Posterior vena cava (tissue), 2 donors: ENCODE results near the gene ABCD1. TPM values are rescaled to one million over a fixed set of nuclear protein-coding genes. Genes with fewer than 3 reads are reported as not detected.
"Not testable (repeated sequence)": the region's sequence is repeated elsewhere in the genome, so short reads cannot be mapped to it uniquely, and the experiment has no call there.

Source experiments
- DNase-seq: peaks from one replicate; pipeline ENCODE4 v3.0.0-alpha.2; 2020; ENCODE audit warnings: low spot score
- intact Hi-C, 2 donors: fragments of 100-400 bp; cut with DNase I; formaldehyde crosslinking; loops; one replicate each; pipeline versions ENCODE4 v1.14.1 to v1.14.2; 2022 to 2023
- total RNA-seq, 2 donors: library from RNA; stranded (reverse); fragmentation: NEBNext Ultra II Directional; extraction: Animal tissue kit (Norgen Biotek cat#: 25700); gene quantifications; one replicate each; pipeline ENCODE4 v1.2.1, GENCODE V29; 2021
- donor health status: DM: yes; HTN: yes; CAD: no.
- donor health status: DM: yes; HTN: yes; CAD: no.

The ABCD1 gene
- total RNA-seq, 2 donors from 2014 or later: 14.7 to 22.6 TPM

- not testable (repeated sequence) for DNase-seq
- intact Hi-C loops: loop anchor here in 1 of 2 donors (10.0 kb wide), 1 partner anchor 90 kb away; no protein-coding TSS in a partner anchor
Observed at GRCh38 chrX:153704631-153705402, 19.8 kb upstream of the ABCD1 start.

GRCh38 chrX:153705403-153706060, 19.1 kb upstream of the ABCD1 start:
- DNase-seq: not testable (repeated sequence)
- intact Hi-C loops: loop anchor here in 1 of 2 donors (10.0 kb wide), 1 partner anchor 91 kb away; no protein-coding TSS in a partner anchor

DNA sequence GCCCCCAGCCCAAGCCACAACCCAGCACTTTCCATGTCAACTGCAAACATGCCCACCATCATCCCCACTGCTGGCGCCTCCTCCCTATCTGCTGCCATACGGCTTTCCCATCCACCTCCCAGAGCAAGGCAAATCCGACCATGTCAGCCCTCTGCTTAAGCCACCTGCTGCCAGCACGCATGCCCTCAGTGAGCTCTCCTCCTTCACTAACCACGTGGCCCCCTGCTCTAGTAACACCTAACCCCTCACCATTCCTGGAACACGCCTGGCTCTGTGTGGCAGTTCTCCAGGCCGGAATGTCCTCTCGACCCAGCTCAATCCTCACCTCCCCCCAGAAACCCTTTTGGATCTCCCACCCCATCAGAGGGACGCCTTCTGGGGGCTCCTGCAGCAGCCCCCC, 17.9 kb upstream of the ABCD1 start:
- intact Hi-C loops: loop anchor here in 1 of 2 donors (10.0 kb wide), 1 partner anchor 92 kb away; no protein-coding TSS in a partner anchor
- DNase-seq: no peak

DNA sequence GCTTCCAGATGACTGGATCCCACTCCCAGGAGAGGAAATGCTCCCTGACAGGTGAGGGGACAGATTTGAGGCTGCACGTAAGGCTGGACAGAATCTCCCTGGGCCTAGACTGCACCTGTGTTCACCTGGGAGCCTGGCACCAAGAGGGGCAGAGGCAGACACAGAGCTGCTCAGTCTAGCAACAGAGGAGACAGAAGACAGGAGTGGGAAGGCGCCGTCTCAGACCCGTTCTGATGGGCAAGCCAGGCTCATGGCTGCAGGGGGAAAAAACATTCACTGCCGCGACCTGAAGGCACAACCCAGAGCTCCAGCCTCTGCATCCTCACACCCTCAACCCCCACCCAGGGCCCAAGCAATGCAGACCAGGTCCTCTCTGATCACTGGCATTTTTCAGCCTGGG, 17.2 kb upstream of the ABCD1 start:
- intact Hi-C loops: loop anchor here in 1 of 2 donors (10.0 kb wide), 1 partner anchor 93 kb away; no protein-coding TSS in a partner anchor
- no peak for DNase-seq

GRCh38 chrX:153708415-153708814, 16.2 kb upstream of the ABCD1 start:
- intact Hi-C loops: loop anchor here in 1 of 2 donors (10.0 kb wide), 1 partner anchor 94 kb away; no protein-coding TSS in a partner anchor
- peak; percentile 90 for DNase-seq

DNA sequence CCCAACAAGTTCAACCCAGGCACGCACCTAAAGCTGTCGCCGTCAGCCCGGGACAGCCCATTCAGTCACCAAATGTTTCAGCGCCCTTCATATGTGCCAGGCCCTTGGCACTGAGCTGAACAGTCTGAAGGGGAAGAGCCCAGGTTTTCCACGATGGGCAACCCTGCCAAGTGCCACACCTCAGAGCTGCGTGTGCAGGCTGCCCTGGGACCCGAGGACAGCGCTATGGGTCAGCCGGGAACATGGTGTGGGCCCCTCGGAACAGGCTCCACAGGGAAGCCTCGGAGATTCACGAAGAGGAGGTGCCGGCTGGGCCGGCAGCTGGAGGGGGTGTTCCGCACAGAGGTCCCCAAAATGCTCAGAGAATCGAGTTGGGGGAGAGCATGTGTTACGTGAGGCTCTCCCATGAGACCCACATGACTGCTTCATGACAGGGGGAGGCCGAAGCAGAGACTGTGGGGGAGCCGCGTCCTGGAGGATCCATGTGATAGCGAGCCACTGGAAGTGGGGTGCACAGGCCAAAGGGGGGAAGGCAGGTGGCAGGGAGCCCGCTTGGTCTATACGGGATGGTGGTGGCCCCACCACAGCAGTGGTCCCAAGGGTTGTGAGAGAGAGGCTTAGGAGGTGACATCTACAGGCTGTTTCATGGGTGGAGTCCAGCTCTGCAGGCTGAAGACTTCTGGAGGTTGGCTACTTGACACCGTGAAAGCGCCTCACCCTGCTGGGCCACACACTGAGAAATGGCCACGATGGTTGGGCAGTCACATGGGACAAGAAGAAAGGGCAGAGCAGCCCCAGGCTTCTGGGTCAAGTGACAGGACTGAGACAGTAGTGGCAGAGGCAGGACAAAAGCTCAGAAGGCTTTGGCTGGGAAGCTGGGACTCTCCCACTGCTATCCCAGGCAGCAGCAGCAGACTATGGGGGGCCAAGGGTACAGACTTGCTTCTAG, 14.7 kb upstream of the ABCD1 start:
- DNase-seq: no peak
- intact Hi-C loops: loop anchor here in 1 of 2 donors (10.0 kb wide), 1 partner anchor 95 kb away; no protein-coding TSS in a partner anchor

GRCh38 chrX:153714256-153714655, 10.4 kb upstream of the ABCD1 start:
- DNase-seq: no peak
- intact Hi-C loops: no loop called here

DNA sequence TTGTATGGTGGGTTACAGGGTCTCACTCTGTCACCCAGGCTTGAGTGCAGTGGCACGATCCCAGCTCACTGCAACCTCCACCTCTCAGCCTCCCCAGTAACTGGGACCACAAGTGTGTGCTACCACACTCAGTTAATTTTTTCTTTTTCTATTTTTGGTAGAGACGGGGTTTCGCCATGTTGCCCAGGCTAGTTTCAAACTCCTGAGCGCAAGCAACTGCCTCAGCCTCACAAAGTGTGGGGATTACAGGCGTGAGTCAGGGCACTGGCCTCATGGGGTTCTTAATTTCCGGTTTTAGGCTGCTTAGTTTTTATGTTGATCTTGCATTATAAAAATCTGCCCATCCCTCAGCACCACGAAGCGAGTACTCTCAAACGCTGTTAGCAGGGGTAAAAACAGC, 7.2 kb upstream of the ABCD1 start:
- intact Hi-C loops: no loop called here
- DNase-seq: no peak

DNA sequence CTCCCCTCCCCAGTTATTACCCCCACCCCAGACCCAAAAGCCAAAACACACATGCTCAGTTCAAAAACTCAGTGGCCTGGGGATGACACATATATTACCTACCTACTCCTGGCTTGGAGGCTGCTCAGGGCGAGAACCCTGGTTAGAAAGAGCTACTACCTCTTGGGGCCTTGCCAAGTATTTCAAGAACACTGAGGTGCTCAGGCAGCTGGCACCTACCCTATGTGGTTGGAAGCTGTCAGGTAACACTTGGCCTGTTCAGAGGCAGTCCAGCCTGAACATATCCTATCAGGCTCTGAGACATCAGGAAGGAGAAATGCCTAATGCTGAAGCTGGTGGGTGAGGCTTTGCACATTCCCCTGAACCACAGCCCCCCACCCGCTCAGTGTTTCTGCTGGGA, 5.4 kb upstream of the ABCD1 start:
- DNase-seq: no peak
- intact Hi-C loops: no loop called here

GRCh38 chrX:153719701-153720100, 5.0 kb upstream of the ABCD1 start:
- intact Hi-C loops: no loop called here

DNA sequence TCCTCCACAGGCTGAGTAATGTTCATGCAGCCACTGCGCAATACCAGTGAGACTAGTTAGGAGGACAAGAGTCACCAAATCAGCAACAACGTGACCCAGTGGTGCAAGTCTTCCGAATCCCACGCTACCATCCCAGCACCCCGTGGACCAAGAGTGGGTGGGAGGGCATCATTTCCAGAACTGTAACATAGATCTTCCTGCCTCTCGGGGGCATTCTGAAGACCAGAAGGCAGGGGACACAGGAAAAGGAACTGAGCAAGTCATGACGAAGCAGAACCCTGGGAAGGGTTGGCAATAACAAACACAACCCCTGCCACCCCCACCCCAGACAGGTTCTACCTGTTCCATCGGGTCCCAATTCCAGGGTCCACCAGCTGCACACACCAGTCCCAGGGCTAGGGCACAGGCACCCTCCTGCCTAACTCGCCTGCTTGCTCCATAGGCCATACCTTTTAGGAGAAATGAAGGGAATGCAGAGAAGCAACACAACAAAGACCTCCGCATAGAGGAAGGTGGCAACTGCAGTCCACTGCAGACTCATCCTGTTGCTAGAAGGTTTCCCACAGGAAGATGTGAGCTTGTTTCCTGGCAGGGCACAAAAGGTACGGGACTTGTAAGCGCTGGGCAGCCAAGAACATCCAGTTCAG, 1.8 kb upstream of the ABCD1 start:
- intact Hi-C loops: no loop called here
- DNase-seq: no peak

More at GRCh38 chrX:153719701-153720100, 5.0 kb upstream of the ABCD1 start:
- no peak for DNase-seq

DNA sequence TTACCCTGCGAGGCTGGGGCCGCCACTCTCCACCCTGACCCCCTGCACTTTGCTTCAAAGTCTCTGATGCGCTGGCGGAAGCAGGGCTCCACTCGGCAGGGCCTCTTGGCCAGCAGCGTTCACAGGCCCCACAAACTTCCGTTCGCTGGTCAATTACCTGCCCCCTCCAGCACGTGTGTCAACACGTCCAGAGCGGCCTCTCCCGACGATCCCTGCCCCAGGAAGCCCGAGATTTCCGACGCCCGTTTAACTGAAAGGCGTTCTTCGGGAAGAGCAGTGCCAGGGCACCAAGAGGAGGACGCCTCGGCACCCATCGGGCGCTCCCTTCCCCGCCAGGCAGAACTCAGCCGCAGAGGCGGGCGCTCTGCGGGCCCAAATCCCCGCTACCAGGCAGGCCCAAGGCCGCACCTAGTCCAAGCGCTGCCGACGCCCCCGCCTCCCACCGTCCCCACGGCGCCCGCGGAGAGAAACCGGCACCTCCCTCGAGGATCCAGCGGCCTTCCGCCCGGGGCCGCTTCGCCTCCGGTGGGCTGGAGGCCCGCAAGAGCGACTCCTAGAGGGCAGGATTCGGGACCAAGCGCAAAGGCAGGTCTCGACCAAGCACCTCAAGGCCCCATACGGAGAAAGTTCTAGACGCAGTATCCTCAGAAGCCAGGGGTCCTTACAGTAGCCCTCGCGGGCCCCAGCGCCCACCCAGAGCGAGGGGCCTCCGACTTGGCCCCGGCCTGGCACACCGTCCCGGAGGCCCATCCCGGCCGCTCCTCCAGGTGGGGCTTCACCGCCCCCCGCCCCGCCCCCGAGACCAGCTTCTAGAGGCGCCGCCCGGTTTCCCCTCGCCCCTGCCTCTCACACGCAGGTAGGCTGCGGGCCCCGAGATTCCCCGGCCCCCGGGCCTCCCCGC, 1.1 kb upstream of the ABCD1 start:
- intact Hi-C loops: no loop called here
- DNase-seq: no peak

DNA sequence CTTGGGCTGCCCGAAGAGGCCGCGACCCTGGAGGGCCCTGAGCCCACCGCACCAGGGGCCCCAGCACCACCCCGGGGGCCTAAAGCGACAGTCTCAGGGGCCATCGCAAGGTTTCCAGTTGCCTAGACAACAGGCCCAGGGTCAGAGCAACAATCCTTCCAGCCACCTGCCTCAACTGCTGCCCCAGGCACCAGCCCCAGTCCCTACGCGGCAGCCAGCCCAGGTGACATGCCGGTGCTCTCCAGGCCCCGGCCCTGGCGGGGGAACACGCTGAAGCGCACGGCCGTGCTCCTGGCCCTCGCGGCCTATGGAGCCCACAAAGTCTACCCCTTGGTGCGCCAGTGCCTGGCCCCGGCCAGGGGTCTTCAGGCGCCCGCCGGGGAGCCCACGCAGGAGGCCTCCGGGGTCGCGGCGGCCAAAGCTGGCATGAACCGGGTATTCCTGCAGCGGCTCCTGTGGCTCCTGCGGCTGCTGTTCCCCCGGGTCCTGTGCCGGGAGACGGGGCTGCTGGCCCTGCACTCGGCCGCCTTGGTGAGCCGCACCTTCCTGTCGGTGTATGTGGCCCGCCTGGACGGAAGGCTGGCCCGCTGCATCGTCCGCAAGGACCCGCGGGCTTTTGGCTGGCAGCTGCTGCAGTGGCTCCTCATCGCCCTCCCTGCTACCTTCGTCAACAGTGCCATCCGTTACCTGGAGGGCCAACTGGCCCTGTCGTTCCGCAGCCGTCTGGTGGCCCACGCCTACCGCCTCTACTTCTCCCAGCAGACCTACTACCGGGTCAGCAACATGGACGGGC, 579 bp downstream of the ABCD1 start:
- DNase-seq: no peak
- intact Hi-C loops: no loop called here

DNA sequence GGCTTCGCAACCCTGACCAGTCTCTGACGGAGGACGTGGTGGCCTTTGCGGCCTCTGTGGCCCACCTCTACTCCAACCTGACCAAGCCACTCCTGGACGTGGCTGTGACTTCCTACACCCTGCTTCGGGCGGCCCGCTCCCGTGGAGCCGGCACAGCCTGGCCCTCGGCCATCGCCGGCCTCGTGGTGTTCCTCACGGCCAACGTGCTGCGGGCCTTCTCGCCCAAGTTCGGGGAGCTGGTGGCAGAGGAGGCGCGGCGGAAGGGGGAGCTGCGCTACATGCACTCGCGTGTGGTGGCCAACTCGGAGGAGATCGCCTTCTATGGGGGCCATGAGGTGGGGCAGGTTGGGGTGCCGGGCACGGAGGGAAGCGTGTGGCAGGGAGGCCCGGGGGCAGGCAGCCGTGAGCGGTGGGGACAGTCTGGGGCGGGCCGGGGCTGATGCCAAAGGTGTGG, 1.2 kb downstream of the ABCD1 start:
- DNase-seq: no peak

GRCh38 chrX:153726286-153727122, 1.8 kb downstream of the ABCD1 start:
- peak; percentile 89 for DNase-seq
- intact Hi-C loops: no loop called here

More for the DNA sequence above, 1.2 kb downstream of the ABCD1 start:
- intact Hi-C loops: no loop called here
